H1 (cell line): Measurements from ENCODE around the gene PPP1R13B. TPM values are rescaled to one million over a fixed set of nuclear protein-coding genes. Genes with fewer than 3 reads are reported as not detected.

ENCODE experiments used
- CTCF ChIA-PET: fragments of 300-600 bp; sonication (Branson Sonifier 250); formaldehyde crosslinking; loops from one replicate; lab custom pipeline; 2021; ENCODE audit not compliant: partially characterized antibody; lab: Charles Lee
- POLR2A ChIA-PET: fragments of 300-600 bp; sonication (Branson Sonifier 250); formaldehyde crosslinking; loops from one replicate; lab custom pipeline; 2021; ENCODE audit warnings: inconsistent platforms; ENCODE audit not compliant: partially characterized antibody; lab: Charles Lee
- DNase-seq, 2 experiments: peaks; one replicate each; pipeline versions ENCODE4 v3.0.0 to v3.0.0-alpha.2; 2010 to 2022; ENCODE audit warnings: low spot score in 2 of 2, low read depth in 1 of 2, mixed read lengths in 1 of 2
- FAIRE-seq: peaks from 2 replicates; lab custom pipeline; 2011; peaks lifted over from hg19 to GRCh38; lab: Jason Lieb, UNC
- H2AFZ ChIP-seq: 2 replicates; pipeline ENCODE4 v1.8.1; 2012; ENCODE audit warnings: low read length, inconsistent platforms
- H2AK5ac ChIP-seq: 2 replicates; pipeline ENCODE4 v1.6.1; 2013; ENCODE audit warnings: low read depth, low read length
- H2BK120ac ChIP-seq: replicated peaks from 2 replicates; pipeline ENCODE3; 2013; ENCODE audit warnings: low read depth, low read length, inconsistent platforms
- H2BK12ac ChIP-seq: 2 replicates; pipeline ENCODE4 v1.6.1; 2013; ENCODE audit warnings: low read depth, low read length
- H2BK15ac ChIP-seq: 2 replicates; pipeline ENCODE4 v1.6.1; 2013; ENCODE audit warnings: low read length
- H2BK20ac ChIP-seq: 2 replicates; pipeline ENCODE4 v1.6.1; 2013; ENCODE audit warnings: low read length
- H2BK5ac ChIP-seq: 2 replicates; pipeline ENCODE4 v1.6.1; 2013; ENCODE audit warnings: low read depth, low read length
- H3K14ac ChIP-seq: 2 replicates; pipeline ENCODE4 v1.6.1; 2013; ENCODE audit warnings: inconsistent platforms; ENCODE audit not compliant: insufficient read length
- H3K18ac ChIP-seq: 2 replicates; pipeline ENCODE4 v1.6.1; 2013; ENCODE audit warnings: low read length; ENCODE audit errors: extremely low read depth
- H3K23ac ChIP-seq: 2 replicates; pipeline ENCODE4 v1.6.1; 2013; ENCODE audit warnings: inconsistent platforms; ENCODE audit not compliant: insufficient read length
- H3K23me2 ChIP-seq: 2 replicates; pipeline ENCODE4 v1.6.1; 2013; ENCODE audit warnings: low read depth, low read length
- H3K27ac ChIP-seq: 2 replicates; pipeline ENCODE4 v1.6.1; 2011; ENCODE audit warnings: low read depth, low read length, inconsistent platforms
- H3K27me3 ChIP-seq, 4 experiments: replicated peaks in 1 of 4; 1 replicate in 1 of 4; 2 replicates in 3 of 4; pipeline versions ENCODE4 v1.6.1 to v1.8.1; 2011 to 2013; ENCODE audit warnings: low read length in 3 of 4, mild to moderate bottlenecking in 3 of 4, inconsistent platforms in 2 of 4, mixed read lengths in 2 of 4, moderate library complexity in 1 of 4; ENCODE audit not compliant: control insufficient read depth in 3 of 4, insufficient read depth in 3 of 4; ENCODE audit errors: extremely low read depth in 1 of 4
- H3K36me3 ChIP-seq, 4 experiments: 2 replicates each; pipeline versions ENCODE4 v1.6.1 to v1.8.1; 2011 to 2013; ENCODE audit warnings: mild to moderate bottlenecking in 4 of 4, low read length in 3 of 4, moderate library complexity in 2 of 4, control low read depth in 1 of 4, inconsistent platforms in 1 of 4; ENCODE audit not compliant: insufficient read depth in 4 of 4, control insufficient read depth in 2 of 4
- H3K4ac ChIP-seq: replicated peaks from 2 replicates; pipeline ENCODE3; 2013; ENCODE audit warnings: low read length, low read depth, mixed read lengths, inconsistent platforms; ENCODE audit not compliant: insufficient read length
- H3K4me1 ChIP-seq, 4 experiments: replicated peaks in 1 of 4; 1 replicate in 1 of 4; 2 replicates in 3 of 4; pipeline versions ENCODE4 v1.6.1 to v1.8.1; 2011 to 2013; ENCODE audit warnings: low read length in 3 of 4, inconsistent platforms in 2 of 4, mixed read lengths in 1 of 4; ENCODE audit not compliant: insufficient read depth in 4 of 4, control insufficient read depth in 3 of 4
- H3K4me2 ChIP-seq, 2 experiments: 2 replicates each; pipeline versions ENCODE4 v1.6.1 to v1.8.1; 2011 to 2013; ENCODE audit warnings: low read depth in 2 of 2, low read length in 2 of 2, control low read depth in 1 of 2, inconsistent platforms in 1 of 2, mild to moderate bottlenecking in 1 of 2; ENCODE audit not compliant: insufficient read depth in 1 of 2
- H3K4me3 ChIP-seq, 4 experiments: fragments of 200-600, 300-600 bp in 1 of 4; sonication (generic), shearing (Covaris generic), sonication (Bioruptor Twin) in 1 of 4; 2 replicates each; pipeline versions ENCODE4 v1.5.1 to v1.8.1; 2011 to 2016; ENCODE audit warnings: low read length in 4 of 4, low read depth in 3 of 4, control low read depth in 2 of 4, inconsistent platforms in 2 of 4, mild to moderate bottlenecking in 2 of 4, mixed read lengths in 1 of 4, moderate library complexity in 1 of 4; ENCODE audit not compliant: insufficient read depth in 2 of 4; ENCODE audit errors: extremely low read depth in 1 of 4
- H3K56ac ChIP-seq: replicated peaks from 2 replicates; pipeline ENCODE3; 2013; ENCODE audit warnings: low read depth, mild to moderate bottlenecking, mixed read lengths, low read length, inconsistent platforms; ENCODE audit not compliant: insufficient read length
- H3K79me1 ChIP-seq: 2 replicates; pipeline ENCODE4 v1.6.1; 2013; ENCODE audit warnings: low read depth, low read length, control low read depth
- H3K79me2 ChIP-seq, 2 experiments: 2 replicates each; pipeline versions ENCODE4 v1.6.1 to v1.8.1; 2012 to 2013; ENCODE audit warnings: low read length in 2 of 2, mild to moderate bottlenecking in 2 of 2, inconsistent platforms in 1 of 2; ENCODE audit not compliant: insufficient read depth in 2 of 2, control insufficient read depth in 1 of 2
- H3K9ac ChIP-seq, 4 experiments: replicated peaks in 1 of 4; 1 replicate in 1 of 4; 2 replicates in 3 of 4; pipeline versions ENCODE4 v1.6.1 to v1.8.1; 2011 to 2013; ENCODE audit warnings: low read depth in 3 of 4, low read length in 3 of 4, control low read depth in 2 of 4, mild to moderate bottlenecking in 2 of 4, moderate library complexity in 2 of 4, inconsistent platforms in 1 of 4; ENCODE audit errors: extremely low read depth in 1 of 4
- H3K9me3 ChIP-seq, 2 experiments: 2 replicates each; pipeline versions ENCODE4 v1.6.1 to v1.8.1; 2012 to 2013; ENCODE audit warnings: mild to moderate bottlenecking in 2 of 2, moderate library complexity in 2 of 2, control low read depth in 1 of 2, inconsistent platforms in 1 of 2, low read depth in 1 of 2, low read length in 1 of 2, mixed read lengths in 1 of 2; ENCODE audit not compliant: insufficient read depth in 2 of 2
- H4K20me1 ChIP-seq, 2 experiments: replicated peaks in 1 of 2; 2 replicates each; pipeline versions ENCODE3 to v1.8.1; 2011 to 2013; ENCODE audit warnings: inconsistent platforms in 2 of 2, low read length in 2 of 2, mild to moderate bottlenecking in 1 of 2; ENCODE audit not compliant: insufficient read depth in 2 of 2, control insufficient read depth in 1 of 2
- H4K5ac ChIP-seq: 2 replicates; pipeline ENCODE4 v1.6.1; 2013; ENCODE audit warnings: low read length, low read depth, mixed read lengths, inconsistent platforms; ENCODE audit not compliant: insufficient read length
- H4K8ac ChIP-seq: 2 replicates; pipeline ENCODE4 v1.8.0; 2013; ENCODE audit warnings: mild to moderate bottlenecking, moderate library complexity, low read length, inconsistent platforms; ENCODE audit not compliant: insufficient read depth; ENCODE audit errors: extremely low read depth
- H4K91ac ChIP-seq: replicated peaks from 2 replicates; pipeline ENCODE3; 2013; ENCODE audit warnings: low read length, mixed read lengths, inconsistent platforms; ENCODE audit not compliant: insufficient read length
- ASH2L ChIP-seq: fragments of 200-600, 300-600 bp; sonication (generic); IDR thresholded peaks from one replicate; pipeline ENCODE4 v1.7.1; 2017; ENCODE audit warnings: low read length
- EGR1 ChIP-seq: IDR thresholded peaks from 2 replicates; pipeline ENCODE4 v1.6.1; 2011; ENCODE audit warnings: low read depth, low read length, borderline replicate concordance
- HDAC6 ChIP-seq: IDR thresholded peaks from one replicate; pipeline ENCODE4 v1.7.1; 2012; ENCODE audit warnings: low read depth, mild to moderate bottlenecking, inconsistent platforms, low read length, moderate library complexity
- PHF8 ChIP-seq: fragments of 200-600 bp; sonication (generic); conservative IDR thresholded peaks from 2 replicates; pipeline ENCODE4 v1.7.1; 2012; ENCODE audit warnings: low read depth, mild to moderate bottlenecking, inconsistent platforms, low read length, moderate library complexity
- RFX5 ChIP-seq: IDR thresholded peaks from 2 replicates; pipeline ENCODE4 v1.6.1; 2011; ENCODE audit warnings: low read depth, low read length, improper control_type of control experiment, borderline replicate concordance
- SP1 ChIP-seq: IDR thresholded peaks from 2 replicates; pipeline ENCODE4 v1.6.1; 2011; ENCODE audit warnings: low read depth, low read length
- SUZ12 ChIP-seq: fragments of 200-600 bp; sonication (generic); IDR thresholded peaks from 2 replicates; pipeline ENCODE4 v1.6.1; 2012; ENCODE audit warnings: mild to moderate bottlenecking, inconsistent platforms, low read length, moderate library complexity, mixed read lengths
- TCF12 ChIP-seq: IDR thresholded peaks from 2 replicates; pipeline ENCODE4 v1.6.1; 2011; ENCODE audit warnings: low read depth, mild to moderate bottlenecking, low read length
- WGBS, 2 experiments: shearing (Covaris generic) in 1 of 2; methylation state at CpG; one replicate each; pipeline versions ENCODE4 v1.1.6 to v1.1.7; 2013 to 2015; ENCODE audit warnings: low lambda C conversion rate in 2 of 2, mixed read lengths in 2 of 2, inconsistent platforms in 1 of 2, low coverage in 1 of 2, missing lambda C conversion rate in 1 of 2; ENCODE audit not compliant: insufficient replicate concordance in 2 of 2, insufficient coverage in 1 of 2, insufficient read length in 1 of 2; ENCODE audit errors: extremely low coverage in 1 of 2, missing lambda C conversion rate in 1 of 2; 5-methylcytosine and 5-hydroxymethylcytosine counted together
- polyA plus RNA-seq, 7 experiments: library from polyadenylated mRNA; depleted of rRNA in 3 of 7; stranded (reverse) in 5 of 7; unstranded in 2 of 7; fragments of >200 nt in 5 of 7; fragments of 200-250 nt in 2 of 7; gene quantifications; 1 replicate in 5 of 7; 2 replicates in 1 of 7; 4 replicates in 1 of 7; pipeline versions ENCODE4 v1.2.1 to v1.2.3, GENCODE V29; 2011 to 2013; ENCODE audit warnings: missing spikeins in 2 of 7, mixed read lengths in 2 of 7
- total RNA-seq: library from RNA; stranded (reverse); fragmentation: NEBNext Ultra II Directional; extraction: Animal tissue kit (Norgen Biotek cat#: 25700); gene quantifications from 2 replicates; pipeline ENCODE4 v1.2.1, GENCODE V29; 2021

PPP1R13B gene
- total and polyA plus RNA-seq, 2 of the 8 experiments (the other 6 are each of a cell fraction or from before 2014, with no cell fraction given) = 2.6 to 8.9 TPM

DNA sequence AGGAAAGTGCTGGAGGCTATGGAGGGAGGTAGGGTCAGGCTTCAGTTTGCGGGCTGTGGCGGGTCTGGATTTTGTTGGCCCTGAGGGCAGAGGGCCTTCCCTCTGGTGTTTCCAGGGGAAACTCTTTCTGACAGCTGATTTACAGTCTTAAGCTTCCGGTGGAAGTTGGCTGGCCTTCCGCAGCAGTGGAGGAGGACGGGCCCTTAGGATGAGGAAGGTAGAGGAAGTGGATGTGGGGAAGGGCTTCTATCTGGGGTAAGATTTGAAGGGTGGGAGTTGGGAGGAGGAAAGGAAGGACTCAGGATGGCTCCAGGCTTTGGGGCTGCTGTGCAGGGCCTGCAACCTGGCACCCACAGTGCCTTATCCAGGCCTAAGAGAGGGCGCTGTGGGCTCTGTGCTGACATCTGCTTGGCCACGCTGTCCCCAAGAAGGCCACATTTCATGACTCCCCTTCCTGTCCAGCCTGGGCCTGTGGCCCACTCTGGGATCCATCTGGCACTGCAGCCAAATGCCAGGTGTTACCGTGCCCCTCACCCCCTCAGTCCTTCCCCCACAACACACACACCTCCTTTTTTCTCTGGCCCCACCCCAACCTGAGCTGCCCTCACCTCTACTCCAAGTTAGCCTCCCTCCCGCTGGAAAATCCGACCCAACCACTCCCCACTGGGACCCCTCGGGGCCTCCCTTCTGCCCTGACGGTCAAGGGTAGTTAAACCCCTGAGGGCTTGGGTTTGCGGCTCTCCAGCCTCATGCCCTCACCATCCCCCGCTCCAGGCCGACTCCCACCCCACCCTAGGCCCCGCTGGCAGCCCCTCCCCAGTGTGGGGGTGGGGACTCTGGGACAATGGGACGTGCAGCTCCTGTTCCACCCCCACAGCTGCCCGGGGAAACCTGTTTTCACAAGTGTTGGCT lies 7.7 kb upstream of the PPP1R13B start:
- H3K4ac ChIP-seq = no peak overlapping the region
- ChIA-PET POLR2A (interaction anchor here (0.9 to 2.2 kb wide), 6 partner anchors 7 to 149 kb away, joined by 3 to 7 read pairs (median 4); partner anchors contain the start of gene PPP1R13B), CTCF (interaction anchor here (0.5 to 2.3 kb wide), 10 partner anchors 13 to 363 kb away, joined by 3 to 23 read pairs (median 4); no protein-coding TSS in a partner anchor)
- H3K23me2 ChIP-seq = no peaks in the 10 kb centered on the region
- H2AFZ ChIP-seq = 0 out of 2 replicates have a peak overlapping the region, but pooled peaks have one; percentile 37
- no peak overlapping the region for H2AK5ac ChIP-seq
- H3K36me3 ChIP-seq = no peaks in the 10 kb centered on the region
- H3K27ac ChIP-seq = no peak overlapping the region
- no peak overlapping the region for H3K9ac ChIP-seq
- H3K9me3 ChIP-seq = no peaks in the 10 kb centered on the region
- DNase-seq (peak in 1 of 2 experiments; percentile 78), FAIRE-seq (no peak)
- H4K20me1 ChIP-seq = no peaks in the 10 kb centered on the region
- no peak overlapping the region for H2BK120ac ChIP-seq
- peak overlapping the region; percentile 44; the same call in 1 of the 2 replicates for H2BK5ac ChIP-seq
- peak overlapping the region; percentile 56; the same call in 1 of the 2 replicates for H2BK12ac ChIP-seq
- H3K14ac ChIP-seq = no peak overlapping the region
- H3K79me2 ChIP-seq = no peaks in the 10 kb centered on the region
- H4K8ac ChIP-seq = peak overlapping the region; percentile 77; the same call in 1 of the 2 replicates
- H4K91ac ChIP-seq = peak overlapping the region; percentile 4
- H3K4me3 ChIP-seq = peak overlapping the region in 2 of 4 experiments; percentile 10 to 45; a peak in 4 of 8 replicates
- H3K79me1 ChIP-seq = no peaks in the 10 kb centered on the region; the same call in 1 of the 2 replicates
- H2BK15ac ChIP-seq = peak overlapping the region; percentile 94; the same call in 1 of the 2 replicates
- H3K56ac ChIP-seq = no peak overlapping the region
- peak overlapping the region; percentile 75; the same call in 1 of the 2 replicates for H2BK20ac ChIP-seq
- no peak overlapping the region for H3K23ac ChIP-seq
- peak overlapping the region; percentile 28 to 49 for H3K4me2 ChIP-seq
- peak overlapping the region; percentile 20 for H4K5ac ChIP-seq
- H3K27me3 ChIP-seq = no peaks in the 10 kb centered on the region
- H3K4me1 ChIP-seq = peaks cover 0 to 25% (median 21%) of the 10 kb centered on the region in 4 experiments; a peak in 6 of 7 replicates
- 42% methylated on average over 14 of the region's 18 CpGs; no CpG with 5 or more reads in 1 of the 2 experiments for WGBS, 2 experiments
- peak overlapping the region; percentile 42; the same call in 1 of the 2 replicates for H3K18ac ChIP-seq
- TF ChIP-seq SP1 (peak; percentile 72; the same call in 1 of the 2 replicates), EGR1 (peak; percentile 91), TCF12 (0 out of 2 replicates have a peak, but pooled peaks have one; percentile 10), SUZ12 (no peak), ASH2L (peak; percentile 89), PHF8 (0 out of 2 replicates have a peak, but pooled peaks have one; percentile 18), HDAC6 (no peak), RFX5 (no peak)
